HepG2 (cell line): Measurements from ENCODE around the gene CCDC88C. TPM values are rescaled to one million over a fixed set of nuclear protein-coding genes. Genes with fewer than 3 reads are reported as not detected.

Source experiments
- ATAC-seq: fragments of 200-7000 bp; cut with Tn5 transposase; 3 replicates; pipeline ENCODE4 v1.9.1; 2020; ENCODE audit warnings: mild to moderate bottlenecking, moderate library complexity
- BruUV-seq: library from RNA; stranded (reverse); fragments of 400-500 nt; replicated peaks from 2 replicates; lab custom pipeline; 2021; lab: Mats Ljungman, UMichigan
- CTCF ChIA-PET: fragments of 300-600 bp; formaldehyde crosslinking; extraction: SDS; loops from one replicate; lab custom pipeline; 2021; ENCODE audit warnings: low total read pairs, inconsistent platforms, low intra/inter-chr PET ratio; lab: Yijun Ruan, JAX
- POLR2A ChIA-PET: fragments of 350-600 bp; sonication (Branson Sonifier 250); formaldehyde crosslinking; loops from one replicate; lab custom pipeline; 2020; ENCODE audit warnings: antibody characterized with exemption, inconsistent platforms; lab: Yijun Ruan, JAX
- DNase-seq: peaks from one replicate; pipeline ENCODE4 v3.0.0-alpha.2; 2015; ENCODE audit warnings: low spot score
- FAIRE-seq: peaks from 3 replicates; lab custom pipeline; 2011; peaks lifted over from hg19 to GRCh38; lab: Jason Lieb, UNC
- H2AFZ ChIP-seq: one replicate; pipeline ENCODE4 v1.6.1; 2011; ENCODE audit warnings: low read length, inconsistent platforms
- H3K27ac ChIP-seq: fragments of 300-600 bp; 3 replicates; pipeline ENCODE4 v1.8.0; 2011; ENCODE audit warnings: mixed run types, mild to moderate bottlenecking, mixed read lengths, low read length, inconsistent platforms; ENCODE audit not compliant: insufficient read depth; ENCODE audit errors: extremely low read length
- H3K27me3 ChIP-seq, 2 experiments: fragments of 200-600 bp in 1 of 2; 2 replicates in 1 of 2; 3 replicates in 1 of 2; pipeline versions ENCODE4 v1.6.0 to v1.8.0; 2011; ENCODE audit warnings: low read length in 2 of 2, mild to moderate bottlenecking in 2 of 2, moderate library complexity in 2 of 2, inconsistent platforms in 1 of 2; ENCODE audit not compliant: insufficient read depth in 2 of 2, control insufficient read depth in 1 of 2
- H3K36me3 ChIP-seq, 2 experiments: fragments of 200-600 bp in 1 of 2; replicated peaks in 1 of 2; 2 replicates in 1 of 2; 3 replicates in 1 of 2; pipeline versions ENCODE4 v1.5.1 to v1.8.0; 2011; ENCODE audit warnings: low read length in 2 of 2, inconsistent platforms in 1 of 2; ENCODE audit not compliant: insufficient read depth in 2 of 2, control insufficient read depth in 1 of 2
- H3K4me1 ChIP-seq: 2 replicates; pipeline ENCODE4 v1.5.1; 2012; ENCODE audit warnings: low read length, inconsistent platforms; ENCODE audit not compliant: insufficient read depth
- H3K4me2 ChIP-seq: 2 replicates; pipeline ENCODE4 v1.6.0; 2011; ENCODE audit warnings: low read depth, low read length, inconsistent platforms
- H3K4me3 ChIP-seq, 3 experiments: fragments of 200-600 bp in 1 of 3; sonication (generic), shearing (Covaris generic) in 1 of 3; replicated peaks in 1 of 3; 2 replicates each; pipeline ENCODE4 v1.5.1; 2011 to 2016; ENCODE audit warnings: low read length in 3 of 3, inconsistent platforms in 2 of 3, low read depth in 2 of 3, mild to moderate bottlenecking in 2 of 3, control low read depth in 1 of 3, mixed read lengths in 1 of 3; ENCODE audit not compliant: insufficient read depth in 1 of 3
- H3K79me2 ChIP-seq: one replicate; pipeline ENCODE4 v1.6.1; 2011; ENCODE audit warnings: low read length, inconsistent platforms; ENCODE audit not compliant: insufficient read depth
- H3K9ac ChIP-seq: 2 replicates; pipeline ENCODE4 v1.6.0; 2011; ENCODE audit warnings: mild to moderate bottlenecking, low read depth, low read length, inconsistent platforms; ENCODE audit not compliant: insufficient read depth
- H3K9me3 ChIP-seq: 2 replicates; pipeline ENCODE4 v1.5.1; 2012; ENCODE audit warnings: mild to moderate bottlenecking, low read length
- H4K20me1 ChIP-seq: 2 replicates; pipeline ENCODE4 v1.6.0; 2011; ENCODE audit warnings: inconsistent platforms, mild to moderate bottlenecking, low read length, moderate library complexity; ENCODE audit not compliant: insufficient read depth
- CREB3 ChIP-seq: sonication (generic); formaldehyde crosslinking; IDR thresholded peaks from 2 replicates; pipeline ENCODE4 v1.5.0; 2020; ENCODE audit warnings: missing genetic modification reagents
- FOSL2 ChIP-seq: sonication (generic); formaldehyde crosslinking; IDR thresholded peaks from 2 replicates; pipeline ENCODE4 v1.4.0; 2020; ENCODE audit warnings: missing genetic modification reagents
- KAT7 ChIP-seq: IDR thresholded peaks from 2 replicates; pipeline ENCODE4 v1.6.1; 2018; ENCODE audit warnings: borderline replicate concordance, missing compliant biosample characterization
- MAFF ChIP-seq: IDR thresholded peaks from 2 replicates; pipeline ENCODE4 v1.6.1; 2011; ENCODE audit warnings: low read depth, low read length, improper control_type of control experiment
- SKI ChIP-seq: fragments of 450-650 bp; IDR thresholded peaks from one replicate; pipeline ENCODE4 v1.6.1; 2018; ENCODE audit warnings: mild to moderate bottlenecking; ENCODE audit not compliant: partially characterized antibody
- TEAD3 ChIP-seq: optimal IDR thresholded peaks from 2 replicates; pipeline ENCODE3; 2016; ENCODE audit warnings: borderline replicate concordance
- ZBTB20 ChIP-seq: sonication (generic); formaldehyde crosslinking; IDR thresholded peaks from 2 replicates; pipeline ENCODE4 v1.8.1; 2023; ENCODE audit warnings: missing genetic modification reagents, low read depth, mild to moderate bottlenecking, borderline replicate concordance
- ZNF142 ChIP-seq: sonication (generic); formaldehyde crosslinking; IDR thresholded peaks from 2 replicates; pipeline ENCODE4 v1.4.0; 2020; ENCODE audit warnings: missing genetic modification reagents
- ZNF431 ChIP-seq: sonication (generic); formaldehyde crosslinking; IDR thresholded peaks from 2 replicates; pipeline ENCODE4 v1.9.0; 2022; ENCODE audit warnings: missing genetic modification reagents, low read depth, mild to moderate bottlenecking, borderline replicate concordance
- ZSCAN9 ChIP-seq: IDR thresholded peaks from 2 replicates; pipeline ENCODE4 v1.6.1; 2016; ENCODE audit warnings: borderline replicate concordance
- WGBS: methylation state at CpG from one replicate; pipeline ENCODE4 v1.1.6; 2017; ENCODE audit warnings: low lambda C conversion rate; 5-methylcytosine and 5-hydroxymethylcytosine counted together
- in situ Hi-C: cut with HindIII; loops from 2 replicates; pipeline ENCODE4 v1.10.0; 2017; ENCODE audit warnings: low pct_unique_long_range_greater_than_20kb; ENCODE audit not compliant: extremely low pct_ligation_motif_present
- intact Hi-C: fragments of 100-400 bp; cut with micrococcal nuclease; formaldehyde crosslinking; loops from one replicate; pipeline ENCODE4 v1.10.0; 2022; ENCODE audit not compliant: unreplicated experiment
- polyA plus RNA-seq, 8 experiments: library from polyadenylated mRNA; depleted of rRNA in 3 of 8; stranded (reverse) in 7 of 8; unstranded in 1 of 8; fragments of >200 nt; fragmentation: Illumina TruSeq in 4 of 8; extraction: Trizol in 4 of 8; gene quantifications; 2 replicates each; pipeline versions ENCODE4 v1.2.1 to v1.2.3, GENCODE V29; 2011 to 2016; ENCODE audit warnings: low read depth in 4 of 8, missing spikeins in 1 of 8, mixed read lengths in 1 of 8; ENCODE audit not compliant: insufficient read depth in 1 of 8
- total RNA-seq, 5 experiments: library from RNA; depleted of rRNA; stranded (reverse); fragments of >200 nt; fragmentation: Illumina TruSeq; extraction: Trizol; gene quantifications; 2 replicates each; pipeline ENCODE4 v1.2.3, GENCODE V29; 2016; ENCODE audit warnings: low read depth in 1 of 5

Gene CCDC88C
- total and polyA plus RNA-seq, 2 of the 13 experiments (the other 11 are each of a cell fraction or from before 2014, with no cell fraction given) = 3.6 to 11.7 TPM

- Histone ChIP-seq H3K79me2 (no peaks in the 10 kb centered on the region), H3K27ac (no peak overlapping the region), H4K20me1 (no peaks in the 10 kb centered on the region), H2AFZ (no peak overlapping the region), H3K4me1 (no peaks in the 10 kb centered on the region), H3K9me3 (no peaks in the 10 kb centered on the region), H3K27me3 (no peaks in the 10 kb centered on the region), H3K4me2 (no peak overlapping the region), H3K4me3 (no peak overlapping the region), H3K9ac (no peak overlapping the region), H3K36me3 (peaks cover 16 to 58% of the 10 kb centered on the region in 2 experiments)
- DNase-seq (no peak), ATAC-seq (no peak), FAIRE-seq (no peak)
- TF ChIP-seq FOSL2 (CRISPR knock-in tag) = no peak
- TF ChIP-seq TEAD3 (CRISPR knock-in tag) = no peak
- TF ChIP-seq MAFF = no peak
- no peak for TF ChIP-seq ZSCAN9
- no peak for TF ChIP-seq KAT7
- TF ChIP-seq ZNF431 (CRISPR knock-in tag) = no peak
- TF ChIP-seq SKI = no peak
- TF ChIP-seq CREB3 (CRISPR knock-in tag) = no peak
- TF ChIP-seq ZBTB20 (CRISPR knock-in tag) = no peak
- TF ChIP-seq ZNF142 (CRISPR knock-in tag) = no peak
- BruUV-seq = no TSS peak
- ChIA-PET POLR2A (no interaction called here), CTCF (no interaction called here)
- intact Hi-C loops (no loop called here), in situ Hi-C loops (no loop called here)
- 95% methylated on average over 10 of the region's 10 CpGs for WGBS
Observed at GRCh38 chr14:91305650-91306431, 111.8 kb downstream of the CCDC88C start.
